Hepatic stellate cell (primary cell): ENCODE results near the gene LONRF2.
A peak's percentile ranks its signal among the peaks of the same experiment; 100 is the strongest.

ENCODE experiments used
- DNase-seq: peaks from one replicate; pipeline ENCODE4 v3.0.0; 2011; ENCODE audit warnings: low spot score

LONRF2 gene

GRCh38 chr2:100275200-100275589 lies 47.1 kb downstream of the LONRF2 start:
- no peak for DNase-seq

- DNase-seq, result no peak
Measured at GRCh38 chr2:100274566-100275199, 47.6 kb downstream of the LONRF2 start.

- DNase-seq, result no peak
Measured at GRCh38 chr2:100274076-100274475, 48.2 kb downstream of the LONRF2 start.

GRCh38 chr2:100273387-100273786 lies 48.9 kb downstream of the LONRF2 start:
- no peak for DNase-seq

- no peak for DNase-seq
Measured at GRCh38 chr2:100272841-100273329, 49.4 kb downstream of the LONRF2 start.

GRCh38 chr2:100271210-100271609 lies 51.1 kb downstream of the LONRF2 start:
- DNase-seq, result no peak

- no peak for DNase-seq
Measured at GRCh38 chr2:100270381-100271146, 51.7 kb downstream of the LONRF2 start.

GRCh38 chr2:100269889-100270288 lies 52.4 kb downstream of the LONRF2 start:
- DNase-seq, result no peak

- DNase-seq, result no peak
Measured at GRCh38 chr2:100268986-100269385, 53.3 kb downstream of the LONRF2 start.

GRCh38 chr2:100267751-100268150 lies 54.5 kb downstream of the LONRF2 start:
- no peak for DNase-seq

- no peak for DNase-seq
Measured at GRCh38 chr2:100266126-100266525, 56.2 kb downstream of the LONRF2 start.

- DNase-seq, result no peak
Measured at GRCh38 chr2:100265226-100265625, 57.1 kb downstream of the LONRF2 start.

- no peak for DNase-seq
Measured at GRCh38 chr2:100264651-100265050, 57.6 kb downstream of the LONRF2 start.

GRCh38 chr2:100264121-100264520 lies 58.2 kb downstream of the LONRF2 start:
- DNase-seq, result no peak

GRCh38 chr2:100262555-100263320 lies 59.6 kb downstream of the LONRF2 start:
- DNase-seq, result peak; percentile 80

GRCh38 chr2:100262046-100262445 lies 60.3 kb downstream of the LONRF2 start:
- DNase-seq, result no peak

- peak; percentile 79 for DNase-seq
Measured at GRCh38 chr2:100260712-100261620, 61.3 kb downstream of the LONRF2 start.

- DNase-seq, result no peak
Measured at GRCh38 chr2:100259106-100259505, 63.2 kb downstream of the LONRF2 start.

- peak; percentile 75 for DNase-seq
Measured at GRCh38 chr2:100257939-100258338, 64.4 kb downstream of the LONRF2 start.

- DNase-seq, result no peak
Measured at GRCh38 chr2:100256849-100257248, 65.5 kb downstream of the LONRF2 start.

- no peak for DNase-seq
Measured at GRCh38 chr2:100256416-100256815, 65.9 kb downstream of the LONRF2 start.
